GM18519 (cell line): Measurements from ENCODE around the gene ARRB1.

ENCODE experiments used
- ATAC-seq: cut with Tn5 transposase; IDR thresholded peaks from one replicate; pipeline ENCODE4 v1.9.1; 2021; ENCODE audit warnings: mild to moderate bottlenecking, moderate library complexity; ENCODE audit not compliant: unreplicated experiment, low FRiP score

Gene ARRB1

DNA sequence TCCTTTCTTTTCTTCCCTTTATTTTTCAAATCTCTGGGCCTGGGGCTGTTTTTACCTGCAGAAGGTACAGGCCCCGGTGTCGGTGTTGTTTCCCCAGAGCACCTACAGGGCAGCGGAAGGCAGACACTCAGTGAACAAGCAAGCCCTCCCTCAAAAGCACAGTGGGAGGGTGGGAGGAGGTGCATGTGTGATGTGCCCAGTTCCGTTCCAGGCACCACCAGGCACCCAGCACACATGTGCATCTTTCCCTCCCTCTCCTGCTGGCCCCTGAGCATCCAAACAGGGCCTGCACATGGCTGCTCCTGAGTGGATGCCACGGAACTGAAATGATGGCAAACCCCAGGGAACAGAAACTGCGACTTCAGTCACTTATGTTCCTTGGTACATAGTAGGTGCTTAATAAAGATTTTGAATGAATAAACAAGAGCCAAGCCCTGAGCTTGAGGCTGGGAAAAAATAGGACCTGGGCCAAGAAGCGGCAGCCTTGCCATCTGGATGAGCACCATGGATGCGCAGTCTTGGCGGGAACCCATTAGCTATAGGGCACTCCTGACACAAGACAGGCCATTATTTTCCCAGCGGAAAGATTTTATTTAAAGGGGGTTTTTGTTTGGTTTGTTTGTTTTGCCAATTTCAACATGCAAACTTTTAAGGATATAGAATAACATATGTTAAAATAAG, 47.8 kb downstream of the ARRB1 start:
- ATAC-seq: no peak

DNA sequence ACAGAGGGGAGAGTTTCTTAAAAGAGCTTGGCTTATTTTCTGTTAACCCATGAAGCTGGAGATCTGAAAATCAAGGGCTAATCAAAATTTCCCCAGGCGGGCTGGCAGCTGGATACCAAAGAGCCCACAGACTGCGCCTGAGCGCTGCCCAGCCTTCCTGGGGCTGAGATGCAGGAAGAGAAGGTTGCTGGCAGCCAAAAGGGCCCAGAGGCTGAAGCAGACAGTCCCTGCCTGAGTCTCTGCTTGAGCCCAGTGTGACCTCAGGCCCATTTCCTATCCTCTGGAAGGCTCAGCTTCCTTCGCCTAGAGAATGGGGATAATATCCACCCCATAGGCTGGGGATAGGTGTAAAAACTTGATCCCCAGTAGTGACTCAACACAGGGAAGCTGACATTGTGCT, 49.1 kb downstream of the ARRB1 start:
- ATAC-seq: no peak

DNA sequence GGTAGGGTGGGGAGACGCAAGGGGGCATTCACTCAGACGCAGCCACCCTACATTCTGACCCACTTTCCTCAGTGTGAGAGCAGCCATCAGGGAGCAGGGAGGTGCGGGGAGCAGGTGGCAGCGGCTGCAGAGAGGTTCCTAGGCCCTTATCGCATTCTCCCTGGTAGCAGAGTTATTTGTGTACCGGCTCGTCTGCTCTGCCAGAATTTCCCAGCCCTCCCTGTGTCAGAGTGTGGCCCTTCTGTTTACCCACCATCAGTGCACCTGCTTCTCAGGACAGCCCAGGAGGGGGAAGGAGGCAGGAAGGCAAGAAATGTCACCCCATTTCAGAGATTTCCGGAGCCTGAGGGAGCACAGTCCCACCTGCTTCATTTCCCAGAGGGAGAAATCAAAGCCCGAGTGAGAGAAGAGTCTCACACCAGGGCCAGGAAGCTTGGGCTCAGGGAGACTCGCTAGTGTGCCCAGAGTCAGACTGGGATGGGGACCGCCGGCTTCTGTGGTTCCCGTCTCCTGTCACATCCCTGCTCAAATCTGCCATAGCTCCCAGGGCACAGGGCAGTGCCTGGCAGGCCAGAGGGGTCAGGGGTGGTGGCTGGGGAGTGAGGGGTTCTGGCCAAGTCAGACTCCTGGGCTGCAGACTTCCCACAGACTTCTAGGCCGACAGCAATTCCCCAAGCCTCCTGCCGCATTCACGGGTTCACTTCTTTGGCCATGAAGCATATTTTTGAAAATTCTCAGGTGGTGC, 49.7 kb downstream of the ARRB1 start:
- no peak for ATAC-seq

DNA sequence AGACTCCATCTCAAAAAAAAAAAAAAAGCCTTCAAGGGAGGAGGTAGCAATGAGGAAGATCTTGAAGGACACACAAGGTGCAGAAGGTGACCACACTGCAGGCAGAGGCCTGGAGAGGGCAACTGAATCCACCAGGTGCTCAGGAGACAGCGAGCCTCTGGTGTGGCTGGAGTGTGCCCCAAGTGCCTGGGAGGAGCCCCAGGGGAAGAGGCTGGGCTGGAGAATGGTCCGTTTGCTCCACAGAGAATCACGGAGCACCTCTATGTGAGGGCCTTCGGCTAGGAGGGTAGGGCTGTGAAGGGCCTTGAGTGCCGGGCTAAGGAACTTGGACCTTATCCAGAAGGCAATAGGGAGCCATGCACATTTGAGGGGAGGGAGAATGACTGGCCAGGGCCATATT, 50.3 kb downstream of the ARRB1 start:
- no peak for ATAC-seq

DNA sequence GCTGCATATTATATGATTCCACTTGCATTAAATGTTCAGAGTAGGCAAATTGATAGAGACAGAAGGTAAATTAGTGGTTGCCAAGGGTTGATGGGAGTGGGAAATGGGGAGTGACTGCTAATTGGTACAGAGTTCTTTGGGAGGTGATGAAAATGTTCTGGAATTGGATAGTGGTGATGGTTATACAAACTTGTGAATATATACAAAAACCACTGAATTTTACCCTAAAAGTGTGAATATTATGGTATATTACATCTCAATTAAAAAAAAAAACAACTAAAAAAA, 52.5 kb downstream of the ARRB1 start:
- ATAC-seq: no peak

DNA sequence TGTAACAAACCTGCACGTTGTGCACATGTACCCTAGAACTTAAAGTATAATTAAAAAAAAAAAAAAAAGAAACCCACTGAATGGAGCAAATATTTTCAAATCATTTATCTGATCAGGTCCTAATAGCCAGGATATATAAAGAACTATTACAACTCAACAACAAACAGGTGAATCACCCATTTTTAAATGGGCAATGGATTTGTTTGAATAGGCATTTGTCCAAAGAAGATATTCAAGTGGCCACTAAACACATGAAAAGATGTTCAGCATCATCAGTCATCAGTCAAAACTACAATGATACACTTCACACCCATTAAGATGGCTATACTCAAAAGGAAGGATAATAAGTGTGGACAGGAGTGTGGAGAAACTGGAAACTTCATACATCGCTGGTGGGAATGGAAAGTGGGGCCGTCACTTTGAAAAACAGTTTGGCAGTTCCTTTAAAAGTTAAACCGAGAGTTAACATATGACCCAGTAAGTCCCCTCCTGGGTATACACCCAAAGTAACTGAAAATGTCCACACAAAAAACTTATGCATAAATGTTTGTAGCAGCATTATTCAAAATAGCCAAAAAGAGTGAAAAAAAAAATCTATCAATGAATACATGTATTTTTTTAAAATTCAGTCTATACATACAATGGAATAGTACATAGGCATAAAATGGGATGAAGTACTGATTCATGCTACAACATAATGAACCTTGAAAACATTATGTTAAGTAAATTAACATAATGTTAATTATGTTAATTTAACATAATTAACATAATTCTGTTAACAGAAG, 53.1 kb downstream of the ARRB1 start:
- ATAC-seq: no peak

DNA sequence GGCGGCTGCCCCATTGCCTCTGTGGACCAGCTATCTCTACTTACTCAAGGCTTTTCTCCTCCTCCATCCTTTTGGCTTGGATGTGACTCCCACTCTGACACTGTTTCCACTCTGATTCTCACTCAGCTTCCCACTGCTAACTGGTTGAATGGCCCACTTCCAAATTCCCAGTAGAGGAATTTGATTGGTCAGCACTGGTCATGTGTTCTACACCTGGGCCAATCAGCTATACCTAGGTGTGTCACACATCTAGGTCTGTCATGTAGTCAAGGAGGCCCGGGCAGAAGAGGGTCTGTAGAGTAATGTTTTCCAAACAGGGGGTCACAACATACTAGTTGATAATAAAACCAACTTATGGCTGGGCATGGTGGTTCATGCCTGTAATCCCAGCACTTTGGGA, 57.6 kb downstream of the ARRB1 start:
- ATAC-seq: no peak

DNA sequence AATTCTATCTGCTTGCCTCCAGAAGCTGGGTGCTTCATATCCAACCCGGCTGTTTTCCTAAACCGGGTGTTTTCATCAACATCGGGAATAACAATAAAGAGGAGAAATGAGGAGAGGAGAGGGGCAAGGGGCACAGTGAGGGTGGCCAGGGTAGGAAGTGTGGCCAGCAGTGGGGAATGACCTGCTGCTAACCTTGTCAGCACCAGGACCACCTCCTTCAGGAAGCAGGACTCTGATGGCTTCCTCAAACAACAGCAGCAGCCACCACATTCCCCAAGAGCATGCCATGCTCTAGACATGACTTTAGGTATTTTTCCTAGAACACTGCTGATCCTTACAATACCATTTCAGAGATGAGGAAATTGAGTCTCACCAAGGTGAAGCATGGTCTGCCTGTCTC, 58.5 kb downstream of the ARRB1 start:
- no peak for ATAC-seq

DNA sequence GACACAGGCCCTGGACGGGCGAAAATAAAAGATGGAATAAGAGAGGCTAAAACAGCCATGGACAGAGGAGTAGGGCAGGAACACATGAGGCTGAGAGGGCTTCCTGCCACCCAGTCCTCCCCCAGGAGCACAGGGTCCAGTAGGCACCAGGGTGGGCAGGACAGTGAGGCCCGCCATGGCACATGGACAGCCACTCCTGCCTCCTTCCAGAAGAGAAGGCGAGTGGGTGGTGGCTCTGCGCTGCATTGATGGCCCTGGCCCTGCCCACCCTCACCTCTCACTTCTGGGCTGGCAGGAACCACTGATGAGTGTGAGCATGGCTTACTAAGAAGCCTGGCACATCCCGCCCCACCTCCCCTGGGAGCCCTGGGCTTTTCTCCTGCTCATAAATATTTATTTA, 59.7 kb downstream of the ARRB1 start:
- ATAC-seq: no peak

DNA sequence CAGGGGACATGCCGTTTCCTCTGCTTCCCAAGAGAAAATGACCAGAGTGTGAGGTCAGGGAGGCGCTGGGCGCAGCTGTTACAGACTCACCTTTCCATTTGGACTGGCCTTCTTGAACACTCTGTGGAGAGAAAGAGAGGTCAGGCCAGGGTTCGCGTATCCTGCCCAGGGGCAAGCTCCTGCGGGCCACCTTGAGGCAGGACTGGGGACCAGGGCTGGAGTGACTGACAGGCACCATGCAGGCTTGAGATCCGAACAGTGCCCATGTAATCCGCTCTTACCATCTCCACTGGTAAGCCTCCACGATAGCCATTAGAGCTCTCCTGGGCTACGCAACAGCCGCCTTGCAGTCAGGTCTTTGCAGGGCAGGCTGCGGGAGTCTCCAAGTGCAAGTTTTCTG, 61.5 kb downstream of the ARRB1 start:
- ATAC-seq: no peak

DNA sequence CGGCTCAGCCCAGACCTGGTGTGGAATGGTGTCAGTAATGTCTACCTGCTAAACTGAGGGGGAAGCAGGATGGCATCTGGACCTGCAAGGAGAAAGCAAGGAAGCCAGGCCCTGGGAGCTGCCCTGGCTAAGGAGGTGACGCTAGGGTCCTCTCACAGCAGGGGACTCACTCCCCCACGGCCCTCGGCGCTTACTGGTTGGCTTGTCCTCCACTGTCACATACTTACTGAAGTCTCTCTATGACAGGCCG, 62.0 kb downstream of the ARRB1 start:
- ATAC-seq: no peak

DNA sequence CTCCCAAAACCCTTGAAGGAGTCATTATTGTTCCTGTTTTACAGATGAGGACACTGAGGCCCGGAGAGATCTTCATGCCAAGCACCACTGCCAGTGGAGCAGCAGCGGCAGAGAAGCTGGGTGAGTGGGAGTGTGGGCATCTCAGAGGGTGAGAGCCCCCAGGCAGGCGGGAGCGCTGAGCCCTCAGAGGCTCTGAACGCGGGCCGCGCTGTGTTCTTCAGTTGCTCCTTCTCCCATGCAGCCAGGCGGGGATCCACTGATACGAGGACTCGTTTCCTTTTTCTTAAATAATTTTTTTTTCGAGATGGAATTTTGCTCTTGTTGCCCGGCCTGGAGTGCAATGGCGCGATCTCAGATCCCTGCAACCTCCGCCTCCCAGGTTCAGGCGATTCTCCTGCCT, 63.9 kb downstream of the ARRB1 start:
- ATAC-seq: no peak

DNA sequence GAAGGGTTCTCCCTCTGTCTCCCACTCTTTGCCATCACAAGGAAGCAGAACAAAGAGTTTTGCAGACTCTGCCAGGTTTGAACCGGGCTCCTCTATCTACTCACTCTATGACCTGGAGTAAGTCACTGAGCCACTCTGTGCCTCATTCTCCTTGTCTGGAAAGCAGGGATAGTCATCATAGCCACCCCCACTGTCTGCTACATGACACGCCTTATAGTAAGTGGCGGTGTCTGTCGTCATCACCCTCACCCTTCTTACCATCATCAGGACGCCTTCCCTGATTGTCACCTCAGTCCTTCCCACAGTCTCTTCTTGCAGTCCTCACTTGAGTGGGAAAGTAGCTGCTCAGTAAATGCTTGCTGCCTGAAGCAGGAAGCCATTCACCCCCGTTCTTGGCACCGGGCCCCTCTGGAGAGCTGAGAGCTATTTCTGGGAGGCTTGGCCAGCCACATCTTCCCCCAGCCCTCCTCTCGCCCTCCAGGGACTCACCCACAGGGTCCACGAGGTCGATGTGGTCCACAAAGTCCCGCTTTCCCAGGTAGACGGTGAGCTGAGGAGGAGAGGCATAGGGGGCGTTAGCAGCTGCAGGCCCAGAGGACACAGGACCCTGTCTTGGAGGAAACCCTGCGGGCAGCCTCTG, 64.5 kb downstream of the ARRB1 start:
- ATAC-seq: no peak

DNA sequence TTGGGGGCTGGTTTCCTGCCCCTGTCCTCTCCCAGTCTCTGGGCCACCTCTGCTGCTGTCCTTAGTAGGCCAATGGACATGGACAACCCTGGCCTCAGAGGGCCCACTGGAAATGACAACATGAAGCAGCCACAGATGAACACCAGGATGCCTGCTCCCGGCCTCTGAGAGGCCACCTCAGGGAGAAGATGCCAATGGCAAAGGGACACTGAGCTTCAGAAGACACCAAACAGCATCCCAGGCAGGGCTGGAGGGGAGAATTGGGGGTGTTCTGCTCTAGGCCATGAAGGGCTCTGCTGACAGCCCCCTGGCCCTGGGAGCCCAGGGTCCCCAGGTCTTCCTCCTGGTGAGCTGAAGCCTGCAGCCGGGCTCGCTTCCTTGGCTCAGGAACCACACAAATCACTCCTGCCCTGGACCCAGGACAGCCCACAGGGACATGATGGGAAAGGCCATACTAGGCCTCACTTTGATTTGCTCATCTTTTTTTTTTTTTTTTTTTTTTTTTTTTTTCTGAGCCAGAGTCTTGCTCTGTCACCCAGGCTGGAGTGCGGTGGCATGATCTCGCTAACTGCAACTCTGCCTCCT, 65.6 kb downstream of the ARRB1 start:
- no peak for ATAC-seq

DNA sequence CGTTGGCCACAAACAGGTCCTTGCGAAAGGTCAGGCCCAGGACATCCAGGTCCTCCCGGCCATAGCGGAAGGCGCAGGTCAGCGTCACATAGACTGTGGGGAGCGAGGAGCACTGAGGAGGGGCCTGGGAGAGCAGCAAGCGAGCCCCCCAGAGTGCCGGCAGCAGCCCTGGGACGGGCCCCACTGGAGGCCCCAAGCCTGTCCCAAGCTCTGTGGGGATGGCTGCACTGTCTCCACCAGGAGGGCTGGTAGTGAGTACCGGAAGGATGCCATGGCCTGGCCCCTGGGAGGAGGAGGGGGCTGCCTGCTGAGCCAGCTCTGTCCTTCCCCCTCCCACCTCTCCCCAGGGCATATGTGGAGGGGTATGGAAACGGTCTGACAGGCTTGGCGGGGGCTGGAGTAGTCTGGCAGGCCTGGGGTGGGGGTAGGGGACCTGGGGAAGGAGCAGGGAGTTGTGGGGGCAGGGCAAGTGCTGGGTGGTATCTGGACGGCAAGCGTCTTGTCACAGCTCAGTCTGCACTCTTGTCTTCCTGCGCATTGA, 68.0 kb downstream of the ARRB1 start:
- ATAC-seq: no peak

DNA sequence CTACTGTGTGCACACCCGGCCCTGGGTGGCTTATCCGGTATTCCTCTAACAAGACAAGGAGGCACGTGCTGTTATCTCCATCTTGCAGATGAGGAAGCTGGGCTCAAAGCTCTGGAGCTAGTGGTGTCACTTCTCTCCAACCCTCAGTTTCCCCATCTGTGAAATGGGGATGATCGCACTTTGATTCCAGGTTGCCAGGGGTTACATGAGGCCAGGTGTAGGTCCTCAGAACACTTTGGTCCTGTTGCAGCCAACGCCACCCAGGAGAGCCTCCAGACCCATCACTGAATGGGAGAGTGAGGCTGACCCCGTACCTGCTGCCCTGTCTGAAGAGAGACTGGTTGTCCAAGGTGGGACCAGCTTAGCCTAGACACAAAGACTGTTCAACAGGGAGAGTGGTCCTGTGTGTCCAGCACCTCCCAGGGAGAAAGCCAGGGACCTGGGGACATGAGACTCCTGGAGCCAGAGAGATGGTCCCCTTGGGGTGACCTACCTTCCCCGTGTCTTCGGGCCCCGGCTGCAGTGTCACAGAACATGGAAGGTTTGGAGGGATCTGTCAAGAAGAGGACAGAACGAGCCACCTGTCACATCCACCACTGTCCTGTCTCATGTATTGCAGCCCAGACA, 69.9 kb downstream of the ARRB1 start:
- no peak for ATAC-seq

DNA sequence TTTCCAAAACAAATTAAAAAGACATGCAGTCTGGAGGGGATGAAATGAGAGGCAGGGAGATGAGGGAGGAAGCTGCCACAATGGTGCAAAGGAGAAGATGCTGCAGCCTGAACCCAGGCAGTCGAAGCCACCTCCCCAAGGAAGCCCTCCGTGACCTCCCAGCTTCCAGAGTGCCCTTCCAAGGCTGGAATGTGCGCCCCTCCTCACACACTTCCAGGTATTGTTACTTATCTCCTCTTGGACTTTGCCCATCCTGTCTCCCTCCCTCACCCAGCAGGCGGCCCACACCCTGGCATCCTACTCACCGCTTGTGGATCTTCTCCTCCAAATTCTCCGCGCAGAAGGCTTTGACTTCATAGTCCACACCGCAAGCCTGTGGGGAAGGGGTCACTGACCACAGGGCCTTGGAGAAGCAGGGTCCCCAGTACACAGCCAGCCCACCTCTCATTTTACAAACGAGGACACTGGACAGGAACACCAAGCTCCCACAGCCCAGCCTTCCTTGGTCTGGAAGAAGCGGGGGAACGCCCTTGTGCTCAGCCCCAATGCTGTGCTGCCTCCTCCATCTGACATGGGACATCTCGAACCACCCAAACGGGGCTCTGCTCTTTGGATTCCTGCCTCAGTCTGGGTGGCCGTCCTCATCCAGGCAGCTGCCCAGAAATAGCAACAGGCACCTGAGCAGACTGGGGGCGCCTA, 70.5 kb downstream of the ARRB1 start:
- no peak for ATAC-seq

DNA sequence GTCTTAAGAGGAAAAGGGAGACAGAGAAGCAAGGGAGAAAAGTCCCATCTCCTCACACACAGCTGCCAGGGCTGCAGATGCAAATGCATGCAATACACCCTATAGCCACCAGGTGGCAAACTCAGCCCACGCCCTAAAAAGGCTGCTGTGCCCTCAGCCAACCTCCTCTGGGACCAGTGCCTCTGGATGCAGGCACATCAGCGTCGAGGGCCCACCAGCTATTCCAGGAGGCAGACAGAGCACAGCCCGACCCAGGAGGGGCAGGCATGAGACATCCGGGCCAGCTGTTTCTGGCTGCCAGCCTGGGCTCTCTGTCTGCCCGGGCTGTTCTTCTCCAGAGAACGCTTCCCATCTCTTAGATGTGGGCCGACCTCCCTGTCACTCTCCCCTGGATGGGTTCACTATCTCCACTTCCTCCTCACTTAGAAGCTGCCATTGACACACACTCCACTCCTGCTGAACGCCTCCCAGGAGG, 71.2 kb downstream of the ARRB1 start:
- no peak for ATAC-seq

DNA sequence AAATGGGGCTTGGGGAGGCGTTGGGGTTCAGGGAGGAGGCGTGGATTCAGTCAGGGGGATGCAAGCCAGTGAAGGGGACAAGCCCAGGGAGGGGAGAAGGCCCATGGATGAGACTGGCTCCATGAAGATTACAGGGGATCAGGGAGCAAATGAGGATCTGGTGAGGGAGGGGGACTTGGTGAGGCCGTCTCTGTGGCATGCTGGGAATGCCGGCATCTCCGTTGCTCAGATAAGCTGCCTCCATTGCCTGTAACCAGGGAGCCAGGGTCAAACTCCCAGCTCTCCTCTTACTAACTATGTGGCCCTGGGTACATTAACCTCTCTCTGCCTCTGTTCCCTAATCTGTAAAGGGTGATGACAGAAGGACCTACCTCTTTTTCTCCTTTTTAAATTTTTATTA, 72.2 kb downstream of the ARRB1 start:
- ATAC-seq: no peak
